GM12892 (cell line): Measurements from ENCODE around the gene TMEM134.

Experiments
- DNase-seq: peaks from one replicate; pipeline ENCODE4 v3.0.0; 2011; ENCODE audit not compliant: insufficient read length
- FAIRE-seq: peaks from 2 replicates; lab custom pipeline; 2011; peaks lifted over from hg19 to GRCh38; lab: Jason Lieb, UNC
- POLR2A ChIP-seq: IDR thresholded peaks from 2 replicates; pipeline ENCODE4 v1.6.1; 2011; ENCODE audit warnings: low read depth, low read length, control low read depth
- POLR2AphosphoS5 ChIP-seq: IDR thresholded peaks from 2 replicates; pipeline ENCODE4 v1.6.1; 2011; ENCODE audit warnings: low read depth, low read length, control low read depth
- TAF1 ChIP-seq: IDR thresholded peaks from 2 replicates; pipeline ENCODE4 v1.6.1; 2011; ENCODE audit warnings: low read depth, mild to moderate bottlenecking, control low read depth, low read length, borderline replicate concordance

Gene TMEM134

DNA sequence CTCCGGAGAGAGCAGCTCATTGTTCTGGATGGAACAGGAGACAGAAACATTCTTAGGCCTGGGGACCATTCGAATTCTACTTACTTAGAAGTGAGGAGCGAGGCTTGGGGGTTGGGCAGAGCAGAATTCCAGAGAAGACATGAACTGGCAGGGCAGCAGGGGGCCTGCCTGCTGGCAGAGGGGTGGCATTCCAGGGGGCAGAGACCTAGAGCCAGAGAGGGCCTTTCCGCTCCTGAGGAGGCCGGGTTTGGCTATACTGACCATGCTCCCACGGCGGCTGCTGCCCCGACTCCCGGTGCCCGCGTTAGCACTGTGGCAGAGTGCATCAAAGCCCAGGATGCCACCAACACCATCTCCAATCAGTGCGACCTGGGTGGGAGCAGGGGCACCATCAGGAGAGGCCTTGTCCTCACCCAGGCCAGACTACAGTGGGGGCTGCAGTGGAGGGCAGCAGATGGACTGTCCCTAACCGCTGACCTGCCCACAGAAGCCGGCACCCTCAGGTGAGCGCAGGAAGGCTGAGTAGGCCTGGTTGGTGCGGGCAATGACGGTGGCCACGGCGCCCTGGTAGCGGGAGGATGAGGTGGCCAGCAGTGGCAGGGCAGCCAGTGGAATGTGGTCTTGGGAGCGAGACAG lies 28.7 kb upstream of the TMEM134 start:
- DNase-seq (no peak), FAIRE-seq (no peak)
- TF ChIP-seq TAF1 (no peak), POLR2AphosphoS5 (no peak), POLR2A (no peak)

DNA sequence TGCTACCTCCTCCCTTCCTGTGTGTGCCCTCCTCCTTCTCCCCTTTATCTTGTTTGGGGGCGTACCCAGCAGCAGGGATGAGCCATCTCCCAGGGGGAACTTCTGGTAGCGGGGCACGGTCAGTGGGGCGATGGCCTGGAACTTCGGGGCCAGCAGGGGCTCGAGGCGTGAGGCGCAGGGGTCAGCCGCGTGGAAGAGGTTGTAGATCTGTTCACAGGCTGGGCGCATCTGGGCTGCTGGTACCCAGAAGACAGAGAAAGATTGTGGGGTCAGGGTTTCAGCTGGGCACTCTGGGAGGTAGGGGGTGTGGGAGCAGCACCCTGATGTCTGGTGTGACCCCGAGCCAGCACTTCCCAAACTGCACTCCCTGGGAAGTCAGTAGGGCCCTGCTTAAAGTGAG lies 27.1 kb upstream of the TMEM134 start:
- FAIRE-seq (no peak), DNase-seq (no peak)
- no peak for TF ChIP-seq POLR2AphosphoS5
- no peak for TF ChIP-seq POLR2A
- TF ChIP-seq TAF1: no peak

DNA sequence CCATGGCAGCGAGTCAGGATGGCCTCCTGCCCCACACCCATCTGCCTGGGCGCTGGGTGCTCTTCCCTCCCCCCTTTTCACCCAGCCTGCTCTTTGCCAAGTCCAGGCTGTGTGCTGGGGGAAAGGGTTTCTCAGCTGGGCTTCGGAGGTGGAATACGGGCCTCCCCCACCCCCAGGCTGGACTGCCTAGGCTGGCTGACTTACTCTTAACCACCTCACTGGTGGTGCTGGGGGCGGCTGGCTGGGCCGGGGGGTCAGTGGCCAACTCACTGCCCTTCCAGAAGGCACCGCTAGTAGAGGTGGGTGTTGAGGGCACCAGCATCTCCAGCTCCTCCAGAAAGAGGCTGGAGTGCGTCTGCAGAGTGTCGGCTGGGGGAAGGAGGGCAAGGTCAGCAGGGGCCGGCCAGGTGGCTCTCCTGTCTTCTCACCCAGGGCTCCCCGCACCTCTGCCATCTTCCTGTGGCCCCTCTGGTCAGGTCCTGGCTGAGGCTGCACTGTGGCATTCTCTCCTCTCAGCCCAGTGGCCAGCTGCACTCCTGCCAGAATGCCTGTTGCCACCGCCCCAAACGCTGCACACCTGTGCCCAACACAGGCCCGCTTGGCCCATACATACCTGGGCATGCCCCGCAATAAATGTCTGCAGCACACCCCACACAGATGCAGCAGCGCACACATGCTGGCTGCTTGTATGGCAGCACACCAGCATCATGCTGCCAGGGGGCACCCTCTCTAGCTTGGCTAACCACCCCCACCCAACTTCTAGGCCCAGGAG lies 26.4 kb upstream of the TMEM134 start:
- TF ChIP-seq POLR2A: no peak
- TF ChIP-seq TAF1: no peak
- TF ChIP-seq POLR2AphosphoS5: no peak
- DNase-seq (no peak), FAIRE-seq (no peak)

DNA sequence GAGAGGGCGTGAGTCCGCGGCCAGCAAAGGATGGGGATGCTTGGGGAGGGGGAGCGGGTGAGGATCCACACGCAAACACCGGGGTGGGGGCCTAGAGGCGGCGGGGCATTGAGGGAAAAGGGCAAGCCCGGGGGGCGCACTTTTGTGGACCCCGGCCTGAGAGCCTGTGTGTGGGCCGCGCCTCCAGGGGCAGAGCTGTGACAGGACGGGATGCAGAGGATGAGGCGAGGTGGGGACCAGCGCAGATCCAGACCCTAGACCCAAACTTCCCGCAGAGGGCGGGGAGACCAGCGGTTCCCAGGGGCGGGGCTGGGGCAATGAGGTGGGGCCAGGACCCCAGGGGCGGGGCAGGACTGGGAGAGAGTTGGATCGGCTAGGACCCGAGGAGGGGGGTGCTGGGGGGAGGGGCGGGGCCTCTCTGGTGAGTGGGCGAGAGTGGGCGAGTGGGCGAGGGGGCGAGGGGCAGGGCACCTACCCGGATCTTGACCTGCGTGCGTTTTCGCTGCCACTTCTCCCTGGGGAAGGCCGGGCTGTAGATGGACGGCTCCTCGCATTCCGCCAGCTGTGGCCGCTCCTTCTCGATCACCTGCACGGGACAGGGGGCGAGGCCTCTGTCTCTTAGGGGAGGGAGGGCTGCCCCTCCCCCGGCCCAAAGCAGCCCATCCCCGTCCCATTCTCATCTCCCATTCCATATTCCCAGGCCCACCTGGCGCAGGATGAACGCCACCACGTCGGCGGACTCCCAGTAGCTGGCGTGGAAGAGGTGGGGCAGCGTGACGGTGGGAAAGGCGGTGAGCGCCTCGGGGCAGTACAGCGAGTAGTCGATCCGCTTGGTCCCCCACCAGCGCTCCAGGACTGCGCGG lies 25.6 kb upstream of the TMEM134 start:
- TF ChIP-seq POLR2AphosphoS5 (no peak), POLR2A (no peak), TAF1 (no peak)
- no peak for FAIRE-seq

DNA sequence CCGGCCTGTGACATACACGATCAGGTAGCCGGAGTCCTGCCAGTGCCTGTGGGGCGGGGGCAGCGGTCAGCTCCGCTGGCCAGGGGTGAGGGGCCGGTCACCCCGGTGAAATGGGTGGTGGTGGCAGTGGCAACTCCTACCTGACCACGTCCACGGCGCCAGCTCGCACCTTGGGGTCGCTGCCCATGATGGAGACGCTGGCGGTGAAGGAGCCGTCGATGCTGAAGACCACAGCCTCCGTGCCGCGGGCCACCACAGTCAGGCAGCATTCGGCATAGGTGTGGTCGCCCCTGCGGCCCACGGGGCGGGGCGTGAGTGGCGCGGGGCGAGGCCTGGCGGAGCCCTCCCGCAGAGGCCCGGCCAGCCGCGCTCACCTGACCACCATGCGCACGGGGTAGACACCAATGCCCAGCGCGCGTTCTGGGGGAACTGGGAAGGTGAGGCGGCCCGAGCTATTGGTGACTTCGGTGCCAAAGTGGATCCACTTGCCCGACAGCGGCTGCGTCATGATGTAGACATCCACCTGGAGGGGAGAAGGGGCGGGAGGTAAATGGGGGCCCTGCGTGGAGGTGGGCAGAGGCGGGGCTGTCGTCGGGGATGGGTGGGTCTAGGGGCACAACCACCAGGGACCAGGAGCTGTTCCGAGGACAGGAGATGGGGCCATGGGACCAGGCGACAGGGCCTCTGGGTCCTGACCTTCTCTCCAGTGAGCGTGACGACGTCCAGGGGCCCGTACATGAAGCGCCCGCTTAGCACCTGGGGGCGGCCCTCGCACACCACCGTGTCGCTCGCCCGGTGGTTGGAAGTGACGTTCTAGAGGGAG lies 24.7 kb upstream of the TMEM134 start:
- FAIRE-seq (no peak), DNase-seq (peak; percentile 17)
- TF ChIP-seq POLR2AphosphoS5: no peak
- no peak for TF ChIP-seq POLR2A
- no peak for TF ChIP-seq TAF1

More for the DNA sequence above, 25.6 kb upstream of the TMEM134 start:
- peak; percentile 32 for DNase-seq

DNA sequence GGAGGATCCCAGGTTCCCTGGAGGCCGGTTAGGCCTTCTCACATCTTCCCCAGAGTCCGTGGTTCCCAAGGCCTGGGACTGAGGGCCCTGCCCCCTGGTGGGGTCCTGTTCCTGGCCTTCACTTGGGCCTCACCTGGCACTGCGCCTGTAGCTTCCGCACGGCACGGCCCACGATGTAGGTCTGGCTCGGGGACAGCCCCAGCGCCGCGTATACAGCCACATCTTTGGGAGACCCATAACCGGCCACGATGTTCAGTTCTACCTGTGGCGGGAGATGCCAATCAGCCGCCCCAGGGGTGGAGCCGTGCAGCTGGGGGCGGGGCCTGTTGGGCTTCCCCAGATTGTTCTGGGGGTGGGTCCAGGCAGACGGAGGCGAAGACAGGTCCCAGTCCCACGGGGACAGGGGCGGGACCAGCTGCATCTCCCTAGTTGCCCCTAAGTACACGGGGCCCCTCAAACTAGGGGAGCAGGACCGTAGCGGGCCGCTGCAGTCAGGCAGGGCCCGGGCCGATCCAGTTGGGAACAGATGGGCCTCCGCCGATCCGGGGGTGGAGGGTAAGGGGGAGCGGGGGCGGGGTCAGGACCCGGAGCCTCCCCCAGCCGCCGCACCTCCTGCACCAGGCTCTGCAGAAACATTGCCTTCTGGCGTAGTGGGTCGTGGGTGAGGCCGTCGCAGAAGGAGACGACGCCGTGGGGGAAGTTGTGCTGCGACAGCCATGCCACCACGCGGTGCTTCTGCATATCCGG lies 23.9 kb upstream of the TMEM134 start:
- DNase-seq: peak; percentile 39
- FAIRE-seq: no peak
- TF ChIP-seq POLR2AphosphoS5 (no peak), TAF1 (no peak), POLR2A (no peak; the same call in 1 of the 2 replicates)

DNA sequence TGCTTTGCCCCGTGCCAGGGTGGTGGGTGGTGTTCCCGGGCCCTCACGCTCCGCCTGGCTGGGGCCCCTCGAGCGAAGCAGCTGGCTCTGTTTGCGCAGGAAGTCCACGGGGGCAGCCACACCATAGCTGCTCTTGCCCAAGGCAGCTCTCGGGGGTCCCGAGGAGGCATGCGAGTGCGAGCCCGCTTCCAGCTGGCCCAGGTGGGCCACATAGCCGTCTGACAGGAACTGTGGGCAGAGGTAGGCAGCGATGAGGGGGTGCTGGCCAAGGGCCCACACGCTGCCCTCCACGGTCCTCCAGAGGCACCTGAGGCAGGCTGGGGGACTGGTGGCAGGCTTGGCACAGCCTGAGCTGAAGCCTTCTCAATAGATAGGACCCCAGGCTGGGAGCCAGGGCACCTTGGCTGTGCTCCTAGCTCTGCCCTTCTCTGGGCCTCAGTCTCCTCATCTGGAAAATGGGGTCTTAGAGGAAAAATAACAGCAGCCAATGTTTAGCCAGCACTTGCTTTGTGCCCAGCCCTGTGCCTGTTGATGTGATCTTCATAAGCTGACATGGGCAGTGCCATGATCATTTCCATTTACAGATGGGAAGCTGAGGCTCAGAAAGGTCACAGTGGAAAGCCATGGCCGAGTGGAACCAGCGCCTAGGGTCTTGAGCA lies 23.1 kb upstream of the TMEM134 start:
- peak; percentile 12 for DNase-seq
- TF ChIP-seq TAF1 (no peak), POLR2AphosphoS5 (no peak), POLR2A (no peak)
- FAIRE-seq: no peak

DNA sequence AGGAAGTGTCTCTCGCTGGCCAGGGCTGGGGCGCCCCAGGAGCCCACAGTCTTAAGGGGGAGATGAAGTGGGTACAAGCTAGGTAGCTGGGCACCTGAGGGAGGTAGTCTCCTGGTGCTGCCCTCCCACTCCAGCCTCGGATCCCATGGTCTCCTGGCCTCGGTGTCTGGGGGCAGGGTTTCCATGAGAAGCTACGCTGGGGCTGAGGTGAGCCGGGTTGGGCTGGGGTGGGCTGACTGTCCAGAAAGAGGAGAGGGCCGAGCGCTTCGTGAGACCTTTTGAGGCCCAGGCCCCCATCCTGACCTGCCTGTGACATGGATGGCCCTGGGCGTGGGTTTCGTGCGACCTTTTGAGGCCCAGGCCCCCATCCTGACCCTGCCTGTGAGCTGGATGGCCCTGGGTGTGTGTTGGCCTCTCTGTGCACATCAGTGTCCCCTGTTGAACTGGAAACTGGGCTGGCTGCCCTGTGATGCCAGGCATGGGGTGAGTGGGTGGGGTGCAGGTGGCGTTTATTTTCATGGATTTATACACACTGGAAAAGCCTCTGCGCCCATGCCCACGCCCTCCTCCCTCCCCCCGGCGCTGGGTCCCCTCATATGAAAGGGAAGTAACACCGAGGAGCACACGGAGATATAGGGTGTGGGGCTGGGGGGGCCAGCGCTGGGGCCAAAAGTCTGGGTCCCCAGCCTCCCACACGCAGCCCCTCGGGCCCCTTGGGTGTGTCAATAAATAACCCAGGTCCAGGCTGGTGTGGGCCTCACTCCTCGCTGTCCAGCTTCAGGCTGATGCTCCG lies 22.4 kb upstream of the TMEM134 start:
- no peak for FAIRE-seq
- TF ChIP-seq POLR2AphosphoS5 (peak; percentile 39; the same call in 1 of the 2 replicates), POLR2A (no peak)
- DNase-seq: peak; percentile 5

DNA sequence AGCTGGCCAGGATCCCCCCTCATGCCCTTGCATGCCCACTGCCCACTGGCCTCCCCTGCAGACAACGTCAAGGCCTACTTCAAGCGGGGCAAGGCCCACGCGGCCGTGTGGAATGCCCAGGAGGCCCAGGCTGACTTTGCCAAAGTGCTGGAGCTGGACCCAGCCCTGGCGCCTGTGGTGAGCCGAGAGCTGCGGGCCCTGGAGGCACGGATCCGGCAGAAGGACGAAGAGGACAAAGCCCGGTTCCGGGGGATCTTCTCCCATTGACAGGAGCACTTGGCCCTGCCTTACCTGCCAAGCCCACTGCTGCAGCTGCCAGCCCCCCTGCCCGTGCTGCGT lies 21.6 kb upstream of the TMEM134 start:
- TF ChIP-seq TAF1 (no peak), POLR2AphosphoS5 (no peak), POLR2A (no peak; the same call in 1 of the 2 replicates)
- DNase-seq (no peak), FAIRE-seq (no peak)
